SU-DHL-6 (cell line): ENCODE results near the gene ANAPC2.
A peak's percentile ranks its signal among the peaks of the same experiment; 100 is the strongest.

ENCODE experiments used
- H2AFZ ChIP-seq: fragments of 200-600 bp; sonication (generic); 2 replicates; pipeline ENCODE4 v1.6.1; 2014; ENCODE audit warnings: low read depth, mild to moderate bottlenecking, moderate library complexity, mixed read lengths, antibody characterized with exemption, low read length; ENCODE audit not compliant: severe bottlenecking
- H3F3A ChIP-seq: fragments of 200-600 bp; shearing (Covaris generic); 2 replicates; pipeline ENCODE4 v1.6.0; 2016; ENCODE audit warnings: antibody characterized with exemption, mild to moderate bottlenecking; ENCODE audit not compliant: insufficient read depth
- H3K27ac ChIP-seq: fragments of 200-600 bp; sonication (generic); 2 replicates; pipeline ENCODE4 v1.5.1; 2016; ENCODE audit warnings: low read depth, mild to moderate bottlenecking, low read length, moderate library complexity, mixed read lengths
- H3K27me3 ChIP-seq: fragments of 200-600 bp; sonication (generic), shearing (Covaris generic); 2 replicates; pipeline ENCODE4 v1.6.0; 2014; ENCODE audit warnings: mild to moderate bottlenecking, low read length
- H3K36me3 ChIP-seq: fragments of 200-600 bp; sonication (generic); 2 replicates; pipeline ENCODE4 v1.6.1; 2014; ENCODE audit warnings: mild to moderate bottlenecking, low read length, mixed read lengths
- H3K4me2 ChIP-seq: fragments of 300-600, 200-600 bp; shearing (Covaris generic), sonication (generic); 2 replicates; pipeline ENCODE4 v1.6.0; 2014; ENCODE audit warnings: low read length, low read depth, mild to moderate bottlenecking; ENCODE audit not compliant: poor library complexity, severe bottlenecking
- H3K4me3 ChIP-seq: fragments of 200-600 bp; sonication (generic); 2 replicates; pipeline ENCODE4 v1.5.1; 2014; ENCODE audit warnings: antibody characterized with exemption, low read length, mild to moderate bottlenecking, mixed read lengths; ENCODE audit not compliant: insufficient read depth, poor library complexity, severe bottlenecking
- H3K79me2 ChIP-seq: fragments of 200-600 bp; sonication (generic); 2 replicates; pipeline ENCODE4 v1.6.1; 2014; ENCODE audit warnings: mild to moderate bottlenecking, low read length, moderate library complexity; ENCODE audit not compliant: insufficient read depth
- H3K9ac ChIP-seq: fragments of 200-600 bp; sonication (generic); 2 replicates; pipeline ENCODE4 v1.7.0; 2014; ENCODE audit warnings: mild to moderate bottlenecking, low read length
- H3K9me2 ChIP-seq: fragments of 200-600 bp; sonication (generic); replicated peaks from 2 replicates; pipeline ENCODE4 v1.6.1; 2014; ENCODE audit warnings: low read length; ENCODE audit not compliant: insufficient read depth
- H3K9me3 ChIP-seq: fragments of 200-600 bp; sonication (generic); 2 replicates; pipeline ENCODE4 v1.6.1; 2014; ENCODE audit warnings: low read length, mixed read lengths; ENCODE audit not compliant: insufficient read depth
- H4K20me1 ChIP-seq: fragments of 200-600 bp; sonication (generic); 2 replicates; pipeline ENCODE4 v1.6.1; 2014; ENCODE audit warnings: low read depth, mild to moderate bottlenecking, antibody characterized with exemption, low read length, moderate library complexity, mixed read lengths
- CTCF ChIP-seq: fragments of 200-600 bp; sonication (generic); IDR thresholded peaks from one replicate; pipeline ENCODE4 v1.5.1; 2017; ENCODE audit warnings: antibody characterized with exemption, mild to moderate bottlenecking, low read length, moderate library complexity; ENCODE audit not compliant: insufficient read depth, poor library complexity, severe bottlenecking
- EZH2phosphoT487 ChIP-seq: fragments of 200-600 bp; sonication (generic), shearing (Covaris generic); conservative IDR thresholded peaks from 2 replicates; pipeline ENCODE4 v1.6.1; 2018; ENCODE audit warnings: mild to moderate bottlenecking, antibody characterized with exemption, low read length, moderate library complexity, mixed read lengths

Gene ANAPC2

GRCh38 chr9:137221506-137222111 is 33.2 kb upstream of the ANAPC2 start:
- no peak for TF ChIP-seq EZH2phosphoT487
- no peak for TF ChIP-seq CTCF
- Histone ChIP-seq H3K79me2 (no peaks in the 10 kb centered on the region), H3K36me3 (no peaks in the 10 kb centered on the region), H4K20me1 (no peaks in the 10 kb centered on the region), H3K9me3 (no peaks in the 10 kb centered on the region), H3K9me2 (no peaks in the 10 kb centered on the region), H3F3A (no peaks in the 10 kb centered on the region), H3K4me3 (peak overlapping the region; percentile 26), H3K4me2 (peak overlapping the region; percentile 43), H2AFZ (no peak overlapping the region), H3K9ac (no peak overlapping the region), H3K27me3 (no peaks in the 10 kb centered on the region), H3K27ac (no peak overlapping the region)

DNA sequence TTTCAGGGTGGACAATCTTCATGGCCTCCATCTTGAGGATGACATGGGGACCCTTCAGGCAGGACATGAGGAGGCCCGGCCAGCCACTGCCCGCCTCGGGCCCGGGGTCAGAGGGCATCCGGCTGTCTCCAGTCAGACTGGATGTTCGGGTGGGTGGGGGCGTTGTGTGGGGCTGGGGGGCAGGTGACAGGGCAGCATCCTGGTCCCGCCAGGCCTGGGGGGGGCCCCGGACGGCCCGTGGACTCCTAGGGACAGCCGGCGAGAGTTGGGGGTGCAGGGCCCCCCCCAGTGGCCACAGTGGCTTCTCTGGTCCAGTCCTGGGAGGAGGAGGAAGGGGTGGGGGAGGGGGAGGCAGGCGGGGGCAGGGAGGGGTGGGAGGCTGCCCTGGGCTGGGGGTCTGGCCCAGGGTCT is 32.7 kb upstream of the ANAPC2 start:
- Histone ChIP-seq H4K20me1 (no peaks in the 10 kb centered on the region), H3K36me3 (no peaks in the 10 kb centered on the region), H3F3A (no peaks in the 10 kb centered on the region), H3K4me3 (no peak overlapping the region), H3K9me2 (no peaks in the 10 kb centered on the region), H3K4me2 (no peak overlapping the region), H3K27ac (no peak overlapping the region), H3K79me2 (no peaks in the 10 kb centered on the region), H3K9ac (no peak overlapping the region), H2AFZ (no peak overlapping the region), H3K9me3 (no peaks in the 10 kb centered on the region), H3K27me3 (no peaks in the 10 kb centered on the region)
- TF ChIP-seq EZH2phosphoT487, result no peak
- TF ChIP-seq CTCF, result no peak

- Histone ChIP-seq H3K79me2 (no peaks in the 10 kb centered on the region), H3F3A (no peaks in the 10 kb centered on the region), H3K36me3 (no peaks in the 10 kb centered on the region), H3K9me2 (no peaks in the 10 kb centered on the region), H4K20me1 (no peaks in the 10 kb centered on the region), H3K27ac (no peak overlapping the region), H2AFZ (no peak overlapping the region), H3K27me3 (no peaks in the 10 kb centered on the region), H3K4me3 (no peak overlapping the region), H3K9me3 (no peaks in the 10 kb centered on the region), H3K9ac (no peak overlapping the region), H3K4me2 (no peak overlapping the region)
- TF ChIP-seq EZH2phosphoT487, result no peak
- no peak for TF ChIP-seq CTCF
Observed at GRCh38 chr9:137220317-137221094, 32.1 kb upstream of the ANAPC2 start.
